NCI-H446 treated with DMSO at 0.1 percent for 48 hours (cell line): Measurements from ENCODE around the gene SYNPO2L.
"Not testable (repeated sequence)": the region's sequence is repeated elsewhere in the genome, so short reads cannot be mapped to it uniquely, and the experiment has no call there.

Experiments
- DNase-seq: peaks from one replicate; lab custom pipeline; 2025; lab: John Stamatoyannopoulos, UW

The SYNPO2L gene, protein sequence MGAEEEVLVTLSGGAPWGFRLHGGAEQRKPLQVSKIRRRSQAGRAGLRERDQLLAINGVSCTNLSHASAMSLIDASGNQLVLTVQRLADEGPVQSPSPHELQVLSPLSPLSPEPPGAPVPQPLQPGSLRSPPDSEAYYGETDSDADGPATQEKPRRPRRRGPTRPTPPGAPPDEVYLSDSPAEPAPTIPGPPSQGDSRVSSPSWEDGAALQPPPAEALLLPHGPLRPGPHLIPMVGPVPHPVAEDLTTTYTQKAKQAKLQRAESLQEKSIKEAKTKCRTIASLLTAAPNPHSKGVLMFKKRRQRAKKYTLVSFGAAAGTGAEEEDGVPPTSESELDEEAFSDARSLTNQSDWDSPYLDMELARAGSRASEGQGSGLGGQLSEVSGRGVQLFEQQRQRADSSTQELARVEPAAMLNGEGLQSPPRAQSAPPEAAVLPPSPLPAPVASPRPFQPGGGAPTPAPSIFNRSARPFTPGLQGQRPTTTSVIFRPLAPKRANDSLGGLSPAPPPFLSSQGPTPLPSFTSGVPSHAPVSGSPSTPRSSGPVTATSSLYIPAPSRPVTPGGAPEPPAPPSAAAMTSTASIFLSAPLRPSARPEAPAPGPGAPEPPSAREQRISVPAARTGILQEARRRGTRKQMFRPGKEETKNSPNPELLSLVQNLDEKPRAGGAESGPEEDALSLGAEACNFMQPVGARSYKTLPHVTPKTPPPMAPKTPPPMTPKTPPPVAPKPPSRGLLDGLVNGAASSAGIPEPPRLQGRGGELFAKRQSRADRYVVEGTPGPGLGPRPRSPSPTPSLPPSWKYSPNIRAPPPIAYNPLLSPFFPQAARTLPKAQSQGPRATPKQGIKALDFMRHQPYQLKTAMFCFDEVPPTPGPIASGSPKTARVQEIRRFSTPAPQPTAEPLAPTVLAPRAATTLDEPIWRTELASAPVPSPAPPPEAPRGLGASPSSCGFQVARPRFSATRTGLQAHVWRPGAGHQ

DNA sequence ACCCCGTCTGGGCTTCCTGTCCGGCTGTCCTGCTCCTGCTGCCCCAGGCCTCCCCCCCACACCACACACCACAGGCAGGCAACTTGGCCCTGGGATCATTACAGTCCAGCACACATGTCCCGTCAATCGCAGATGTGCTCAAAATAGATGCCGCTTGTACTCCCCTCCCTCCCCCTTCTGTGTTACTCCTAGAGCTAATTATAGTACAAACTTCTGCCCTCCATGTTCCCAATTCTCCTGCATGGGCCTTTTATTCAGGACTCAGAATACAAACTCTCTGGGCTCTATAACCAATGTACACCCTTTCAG, at the start of gene SYNPO2L:
Gene SYNPO2L, minus strand, starts transcription at position 40 of the 309 bp plus-strand sequence. CDS start 107 bp downstream, outside the sequence.
- DNase-seq = no peak

DNA sequence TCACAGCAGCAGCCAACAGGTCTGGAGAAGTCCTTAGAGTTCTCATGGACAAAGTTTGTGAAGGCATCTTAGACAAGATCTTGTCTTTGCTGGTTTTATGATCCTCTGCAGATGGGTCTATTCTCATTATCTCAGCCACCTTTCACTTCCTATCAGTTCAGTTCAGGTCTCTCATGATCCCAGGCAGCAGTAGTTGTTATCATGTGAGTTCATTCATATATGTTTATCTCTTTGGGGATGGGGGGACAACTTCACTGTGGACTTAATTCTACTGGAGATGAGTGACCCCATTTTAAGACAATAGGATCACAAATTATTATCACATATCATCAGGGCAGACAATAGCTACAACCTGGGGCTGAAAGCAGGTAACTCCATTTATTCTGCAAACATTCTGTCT, 48.1 kb upstream of the SYNPO2L start:
- DNase-seq = not testable (repeated sequence)

DNA sequence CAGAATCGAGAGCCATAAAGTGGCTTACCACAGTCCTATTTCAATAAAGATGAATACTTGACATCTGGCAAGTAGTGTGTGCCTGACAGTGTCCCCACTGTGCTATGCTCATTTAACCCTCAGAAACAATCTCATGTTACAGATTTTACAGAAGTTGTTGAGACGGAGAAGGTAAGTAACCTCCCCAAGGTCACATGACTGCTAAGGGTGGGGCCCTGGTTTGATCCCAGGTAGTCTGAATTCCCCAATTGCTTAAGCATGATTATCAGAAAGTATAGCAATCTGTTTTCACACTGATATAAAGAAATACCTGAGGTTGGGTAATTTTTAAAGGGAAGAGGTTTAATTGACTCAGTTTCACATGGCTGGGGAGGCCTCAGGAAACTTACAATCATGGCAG, 43.0 kb upstream of the SYNPO2L start:
- DNase-seq = not testable (repeated sequence)

DNA sequence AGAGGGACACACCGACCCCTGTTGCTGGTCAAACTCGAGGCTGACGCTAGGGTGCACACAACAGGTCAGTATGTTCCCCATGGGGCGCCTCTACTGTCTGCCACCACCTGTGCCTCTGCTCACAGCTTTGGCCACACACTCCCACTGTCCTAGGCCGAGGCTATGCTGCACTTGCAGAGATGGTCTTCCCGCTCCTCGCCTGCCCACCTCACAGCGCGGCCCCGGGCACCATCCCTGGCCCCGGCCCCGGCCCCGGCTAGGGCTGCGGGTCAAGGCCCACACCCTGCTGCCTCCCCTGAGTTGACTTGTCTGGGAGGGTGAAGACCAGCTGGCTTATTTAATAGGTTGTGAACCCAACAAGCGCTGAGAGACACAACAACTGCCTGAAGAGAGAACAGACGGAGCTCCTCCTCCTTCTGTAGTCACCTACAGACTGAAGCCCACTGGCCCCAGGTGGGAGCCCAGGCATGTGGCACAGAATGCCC, 41.9 kb upstream of the SYNPO2L start, which contains the start of gene AGAP5:
Gene AGAP5, minus strand, starts transcription at position 435 of the 485 bp plus-strand sequence. Its CDS starts 354 bp downstream, at position 81.
- DNase-seq = not testable (repeated sequence)

DNA sequence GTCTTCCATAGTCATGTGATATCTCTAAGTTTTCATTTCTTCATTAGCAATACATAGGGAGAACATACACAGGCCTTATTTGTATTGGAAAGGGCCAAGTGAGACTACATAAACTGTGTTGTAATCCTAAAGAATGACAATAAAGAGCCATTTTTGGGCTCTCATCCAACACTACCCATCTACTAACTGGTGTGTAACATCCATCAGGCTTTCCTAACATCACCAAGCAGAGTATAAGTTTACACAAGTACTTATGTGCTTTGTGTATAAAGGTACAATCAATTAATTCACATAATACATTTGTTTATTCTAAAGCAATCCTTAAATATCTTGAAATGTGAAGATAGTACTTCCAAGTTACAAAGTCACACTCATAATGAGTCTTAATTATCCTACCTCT, 39.5 kb upstream of the SYNPO2L start:
- not testable (repeated sequence) for DNase-seq

DNA sequence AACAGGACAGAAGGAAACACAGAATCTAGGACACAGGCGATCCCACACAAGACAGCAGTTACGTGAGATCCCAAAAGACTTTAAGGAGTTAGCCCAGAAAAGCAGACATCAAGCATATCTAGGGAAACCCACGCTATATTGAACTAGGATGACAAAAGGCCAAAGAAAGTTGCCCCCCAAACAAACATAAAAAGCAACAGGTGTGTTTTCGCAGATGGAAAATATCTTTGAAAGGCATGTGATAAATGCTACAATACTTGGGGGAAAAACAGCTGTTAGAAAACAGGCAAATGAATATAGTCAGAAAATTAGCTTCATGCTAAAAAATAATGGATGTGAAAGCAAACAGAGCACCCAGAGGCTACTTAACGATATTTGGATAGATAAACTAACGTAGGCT, 34.9 kb upstream of the SYNPO2L start:
- not testable (repeated sequence) for DNase-seq

DNA sequence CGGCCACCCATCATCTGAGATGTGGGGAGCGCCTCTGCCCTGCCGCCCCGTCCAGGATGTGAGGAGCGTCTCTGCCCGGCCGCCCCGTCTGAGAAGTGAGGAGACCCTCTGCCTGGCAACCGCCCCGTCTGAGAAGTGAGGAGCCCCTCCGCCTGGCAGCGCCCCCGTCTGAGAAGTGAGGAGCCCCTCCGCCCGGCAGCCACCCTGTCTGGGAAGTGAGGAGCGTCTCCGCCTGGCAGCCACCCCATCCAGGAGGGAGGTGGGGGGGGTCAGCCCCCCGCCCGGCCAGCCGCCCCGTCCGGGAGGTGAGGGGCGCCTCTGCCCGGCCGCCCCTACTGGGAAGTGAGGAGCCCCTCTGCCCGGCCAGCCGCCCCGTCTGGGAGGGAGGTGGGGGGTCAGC, 33.8 kb upstream of the SYNPO2L start:
- DNase-seq = not testable (repeated sequence)

DNA sequence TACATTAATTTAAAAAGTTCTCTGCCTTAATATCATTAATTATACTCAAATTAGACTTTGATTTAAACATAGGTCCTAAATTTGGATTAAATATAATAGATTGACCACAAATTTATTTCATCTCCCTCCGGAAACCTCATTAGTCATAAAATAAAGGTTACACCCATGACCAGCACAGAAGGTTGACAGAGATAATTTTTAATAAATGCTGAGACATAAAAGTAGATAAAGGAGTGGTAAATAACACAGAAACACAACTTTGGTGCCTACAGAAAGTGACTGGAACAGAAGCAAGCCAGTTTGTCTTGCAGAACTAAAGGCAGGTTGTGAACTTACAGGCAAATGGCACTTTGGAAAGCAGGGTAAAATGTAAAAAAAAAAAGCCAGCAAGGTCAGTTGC, 31.8 kb upstream of the SYNPO2L start:
- not testable (repeated sequence) for DNase-seq

DNA sequence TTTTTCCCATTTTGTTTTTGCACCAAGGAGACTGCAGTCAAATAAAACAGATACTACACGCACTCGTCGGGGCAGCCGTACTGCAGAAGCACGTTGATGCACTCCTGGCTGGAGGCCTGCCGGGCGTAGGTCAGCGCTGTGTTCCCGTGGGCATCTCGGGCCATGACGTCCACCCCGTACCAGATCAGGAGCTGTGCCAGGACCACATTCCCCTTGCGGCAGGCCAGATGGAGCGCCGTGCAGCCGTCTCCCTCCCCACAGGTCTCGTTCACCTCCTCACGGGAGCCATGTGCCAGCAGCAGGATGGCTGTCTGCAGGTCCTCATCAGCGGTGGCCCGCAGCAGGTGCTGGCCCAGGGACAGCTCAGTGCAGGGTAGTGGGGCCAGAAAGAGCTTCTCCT, 18.7 kb upstream of the SYNPO2L start:
- DNase-seq = not testable (repeated sequence)

DNA sequence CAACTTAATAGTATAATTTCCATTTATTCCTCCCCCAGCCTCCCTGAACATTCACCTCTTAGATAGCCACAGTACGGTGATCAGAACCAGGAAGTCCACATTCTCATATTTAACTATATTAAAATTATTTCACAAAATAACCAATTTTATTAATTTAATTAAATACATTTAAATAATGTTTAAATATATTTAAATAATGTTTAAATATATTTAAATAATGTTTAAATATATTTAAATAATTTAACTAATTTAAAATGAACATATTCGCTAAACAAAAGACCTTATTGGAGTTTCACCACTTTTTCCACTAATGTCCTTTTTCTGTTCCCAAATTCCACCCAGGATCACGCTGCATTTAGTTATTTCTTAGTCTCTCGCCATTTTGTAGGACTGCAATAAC, 12.5 kb upstream of the SYNPO2L start:
- DNase-seq = not testable (repeated sequence)

DNA sequence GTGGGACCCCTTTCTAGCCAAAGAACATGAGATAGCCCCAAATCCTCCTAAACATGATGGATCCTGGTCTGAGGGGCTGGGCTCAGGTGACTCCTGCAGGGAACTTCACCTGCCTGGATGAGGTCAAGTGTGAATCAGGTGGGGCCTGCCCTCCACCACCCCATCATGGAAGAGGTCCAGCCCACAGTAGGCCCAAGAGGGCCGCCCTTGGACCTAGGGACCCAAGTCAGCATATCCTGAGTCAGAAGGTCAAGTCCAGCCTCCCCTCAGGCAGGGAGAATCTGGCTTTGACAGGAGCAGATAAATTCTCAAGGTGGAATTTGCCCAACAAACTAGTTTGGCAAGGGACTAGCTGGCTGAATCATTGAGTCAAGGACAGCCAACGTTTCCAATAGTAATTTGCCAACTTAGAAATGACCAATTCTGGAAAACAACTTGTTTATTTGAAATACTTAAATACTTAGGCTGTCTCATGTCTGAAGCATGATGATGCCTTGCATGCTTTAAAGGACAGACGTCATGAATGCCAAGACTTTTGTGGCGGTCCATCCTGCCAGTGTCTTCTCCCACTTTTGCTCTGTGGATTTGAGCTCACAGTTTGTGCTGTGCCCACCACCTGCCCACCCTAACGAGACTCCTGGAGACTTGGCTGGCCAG, 10.5 kb upstream of the SYNPO2L start:
- not testable (repeated sequence) for DNase-seq

DNA sequence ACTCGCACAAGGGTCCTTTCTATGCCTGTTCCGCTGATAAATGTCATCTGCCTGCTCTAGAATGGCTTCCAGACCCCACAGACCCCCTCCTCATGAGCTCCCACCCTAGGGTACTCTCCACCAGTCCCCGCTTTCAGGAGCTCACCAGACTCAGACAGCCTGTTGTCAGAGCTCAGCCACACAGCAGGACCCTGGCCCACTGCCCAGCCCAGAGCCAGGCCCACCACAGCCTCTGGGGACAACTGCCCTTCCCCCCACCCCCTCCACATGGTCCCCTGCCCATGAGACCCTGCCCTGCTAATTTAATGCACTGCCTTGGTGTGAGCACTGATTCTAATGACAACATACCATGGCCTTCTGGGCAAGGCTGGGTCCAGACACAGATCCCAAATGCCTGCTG, 9.8 kb upstream of the SYNPO2L start:
- DNase-seq = not testable (repeated sequence)

DNA sequence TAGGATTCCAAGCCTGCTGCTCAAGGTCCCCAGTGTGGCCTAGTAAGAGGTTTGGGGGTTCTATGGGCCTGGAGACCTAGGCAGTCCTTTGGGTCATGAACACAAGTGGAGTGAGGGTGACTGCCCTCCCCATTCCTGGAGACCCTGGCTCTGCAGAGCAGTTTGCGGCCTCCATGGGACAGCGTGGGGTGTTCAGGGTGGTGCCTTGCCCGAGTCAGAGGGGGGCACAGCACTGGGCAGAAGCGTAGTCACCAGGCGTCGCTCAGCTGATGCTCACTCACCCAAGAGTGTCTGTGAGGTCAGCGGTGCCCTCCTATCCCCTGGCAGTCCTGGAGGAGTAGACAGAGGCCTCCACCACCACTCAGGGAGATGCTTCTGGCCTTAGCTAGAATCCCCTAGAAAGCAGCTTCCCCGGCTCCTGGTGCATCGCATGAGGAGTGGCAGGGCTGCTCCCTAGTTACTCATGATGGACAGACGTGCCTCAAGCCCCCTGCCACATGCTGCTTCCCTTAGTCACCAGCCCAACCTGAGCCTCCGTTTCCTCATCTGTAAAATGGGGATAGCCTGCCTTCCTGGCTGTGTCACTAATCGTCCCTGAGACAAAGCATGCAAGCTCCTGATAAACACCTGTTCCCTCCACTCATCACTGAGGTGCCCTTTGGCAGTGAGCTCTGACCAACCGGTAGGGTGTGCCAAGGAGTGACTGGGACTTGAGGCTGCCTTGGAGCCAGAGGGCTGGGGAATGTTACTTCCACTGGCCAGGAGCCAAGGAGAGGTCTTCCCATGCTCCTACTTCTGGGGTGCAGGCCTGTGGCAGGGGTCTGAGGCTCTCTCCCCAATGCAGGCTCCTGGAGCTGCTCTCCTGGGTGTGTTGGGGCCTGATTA, 8.6 kb upstream of the SYNPO2L start:
- not testable (repeated sequence) for DNase-seq

DNA sequence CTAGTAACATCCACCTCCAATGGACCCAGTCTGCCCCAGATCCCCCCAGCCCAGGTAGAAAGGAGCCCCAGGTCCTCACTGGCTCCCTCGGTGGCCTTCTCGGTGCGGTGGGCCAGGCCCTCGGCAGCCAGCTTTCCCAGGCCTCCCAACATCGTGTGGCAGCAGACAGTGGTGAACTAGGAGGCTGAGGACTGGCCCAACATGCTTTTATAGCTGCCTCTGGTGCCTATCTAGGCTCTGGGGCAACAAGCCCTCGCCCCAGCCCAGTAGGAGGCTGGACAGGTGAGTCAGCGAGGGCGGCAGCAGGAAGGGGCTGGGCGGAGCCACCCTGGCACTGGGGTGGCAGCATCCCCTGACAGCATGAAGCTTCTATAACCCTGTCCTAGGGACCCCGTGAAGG, 7.8 kb upstream of the SYNPO2L start:
- DNase-seq = not testable (repeated sequence)

DNA sequence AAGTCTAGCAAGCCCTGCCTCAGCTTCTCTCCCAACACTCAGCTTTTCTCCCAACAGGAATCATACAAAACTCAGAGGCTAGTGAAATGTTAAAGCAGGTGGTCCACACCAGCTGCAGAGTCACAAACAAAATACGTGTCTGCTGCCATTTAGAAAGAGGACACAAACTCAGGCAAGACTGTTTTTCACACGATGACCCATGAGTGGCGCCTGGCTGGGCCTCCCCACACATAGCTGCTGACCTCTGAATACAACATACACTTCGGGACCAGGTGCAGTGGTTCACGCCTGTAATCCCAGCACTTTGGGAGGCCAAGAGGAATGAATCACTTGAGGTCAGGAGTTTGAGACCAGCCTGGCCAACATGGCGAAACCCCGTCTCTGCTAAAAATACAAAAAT, 6.9 kb upstream of the SYNPO2L start:
- not testable (repeated sequence) for DNase-seq

DNA sequence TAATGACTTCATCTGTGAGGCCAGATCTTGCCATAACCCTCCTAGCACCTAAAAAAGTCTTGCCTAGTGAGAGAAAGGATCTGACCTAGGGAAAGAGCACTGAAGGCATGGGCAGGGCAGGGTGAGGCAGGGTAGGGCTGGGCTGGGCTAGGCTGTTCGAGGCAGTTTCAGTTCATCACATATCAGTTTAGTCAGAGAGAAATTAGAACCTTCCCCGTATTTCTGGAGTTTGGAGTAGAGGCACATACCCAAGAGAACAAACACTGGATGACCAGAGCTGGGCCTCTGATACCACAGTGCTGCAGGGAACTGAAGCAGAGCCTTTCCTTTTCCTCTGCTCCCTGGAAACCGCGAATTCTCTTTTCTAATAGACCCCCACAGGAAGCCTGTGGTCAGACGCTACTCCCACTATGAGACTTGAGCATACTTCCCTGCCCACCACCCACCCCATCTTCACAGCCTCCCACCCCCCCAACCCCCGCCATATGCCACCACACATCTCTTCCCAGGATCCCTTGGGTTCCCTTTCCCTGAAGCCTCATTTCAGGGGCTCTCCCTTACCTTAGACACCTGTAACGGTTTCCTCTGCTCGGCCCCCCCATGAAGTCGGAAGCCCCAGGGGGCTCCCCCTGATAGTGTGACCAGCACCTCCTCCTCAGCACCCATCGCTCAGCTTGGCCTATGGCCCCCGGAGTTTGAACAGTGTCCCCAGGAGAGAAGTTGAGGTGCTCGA, 406 bp downstream of the SYNPO2L start:
- DNase-seq = no peak

DNA sequence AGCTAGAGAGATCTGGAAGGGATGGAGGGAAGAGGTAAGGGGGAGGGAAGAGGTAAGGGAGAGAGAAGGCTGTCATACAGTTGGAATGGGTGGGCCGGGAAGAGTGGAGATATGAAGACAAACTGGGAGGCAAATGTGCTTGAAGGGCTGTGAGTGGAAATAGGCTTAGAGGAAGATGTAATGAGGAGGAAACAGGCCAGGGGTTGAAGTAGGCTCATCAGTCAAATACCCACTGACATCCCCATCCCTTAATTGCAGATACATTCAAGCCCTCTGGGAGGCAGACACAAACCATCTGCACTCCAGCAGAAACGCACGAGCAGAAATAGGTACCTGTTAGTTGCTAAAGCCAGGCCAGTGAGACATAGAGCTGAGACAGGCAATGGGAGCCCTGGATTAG, 2.1 kb downstream of the SYNPO2L start:
- no peak for DNase-seq

DNA sequence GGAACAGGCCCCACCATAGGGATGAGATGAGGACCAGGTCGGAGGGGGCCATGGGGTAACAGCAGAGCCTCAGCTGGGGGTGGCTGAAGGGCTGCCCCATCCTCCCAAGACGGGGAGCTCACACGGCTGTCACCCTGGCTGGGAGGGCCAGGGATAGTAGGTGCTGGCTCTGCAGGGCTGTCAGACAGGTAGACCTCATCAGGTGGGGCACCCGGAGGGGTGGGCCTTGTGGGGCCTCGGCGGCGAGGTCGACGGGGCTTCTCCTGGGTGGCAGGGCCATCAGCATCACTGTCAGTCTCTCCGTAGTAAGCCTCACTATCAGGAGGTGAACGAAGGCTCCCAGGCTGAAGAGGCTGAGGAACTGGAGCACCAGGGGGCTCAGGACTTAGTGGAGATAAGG, 2.6 kb downstream of the SYNPO2L start:
- DNase-seq = no peak

DNA sequence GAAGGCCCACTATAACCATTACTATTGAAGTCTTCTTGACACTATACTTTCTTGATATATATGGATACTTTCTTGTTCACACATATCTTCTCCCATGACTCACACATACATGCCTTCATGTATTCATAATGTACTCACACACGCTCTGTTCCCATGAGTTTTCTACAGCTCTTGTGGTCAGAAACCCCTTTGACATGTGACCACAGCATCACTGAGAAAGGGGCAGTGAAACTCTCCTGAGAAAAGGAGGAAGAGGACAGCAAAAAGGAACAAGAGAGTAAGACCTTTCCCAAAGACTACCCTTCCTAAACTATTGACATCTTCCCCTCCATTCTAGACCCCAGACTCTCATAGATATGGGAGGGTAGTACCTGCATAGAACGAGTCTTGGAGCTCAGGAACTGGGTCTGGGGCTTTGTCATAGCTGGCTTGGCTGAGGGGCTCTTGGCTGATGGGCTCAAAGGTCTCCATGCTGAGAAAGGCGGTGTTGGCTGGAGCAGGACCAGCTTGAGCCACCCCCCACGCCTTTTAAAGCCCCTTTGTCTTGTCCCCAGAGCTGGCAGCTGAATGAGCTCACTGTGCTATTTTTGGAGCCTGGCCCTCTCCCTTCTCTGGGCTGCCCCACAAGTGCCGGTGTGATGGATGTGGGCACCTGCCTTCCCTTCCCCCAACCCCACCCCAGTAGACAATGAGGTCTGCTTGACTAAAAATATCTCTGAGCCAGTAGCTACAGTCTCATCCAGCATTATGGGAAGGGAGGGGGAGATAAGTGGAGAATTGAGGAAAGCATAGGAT, 5.1 kb downstream of the SYNPO2L start:
- DNase-seq = no peak
